A673 (cell line): Measurements from ENCODE around the gene PDCL3. TPM values are rescaled to one million over a fixed set of nuclear protein-coding genes. Genes with fewer than 3 reads are reported as not detected.
A peak's percentile ranks its signal among the peaks of the same experiment; 100 is the strongest.

Experiments
- BruUV-seq: library from RNA; stranded (reverse); fragments of 400-500 nt; replicated peaks from 2 replicates; lab custom pipeline; 2021; lab: Mats Ljungman, UMichigan
- CTCF ChIA-PET: fragments of 300-600 bp; sonication (Branson Sonifier 250); formaldehyde crosslinking; loops from one replicate; lab custom pipeline; 2022; ENCODE audit warnings: antibody characterized with exemption; lab: Charles Lee
- POLR2A ChIA-PET: fragments of 300-600 bp; sonication (Branson Sonifier 250); formaldehyde crosslinking; loops from one replicate; lab custom pipeline; 2022; ENCODE audit warnings: antibody characterized with exemption; ENCODE audit not compliant: low non-redundant PET; lab: Charles Lee
- DNase-seq: peaks from one replicate; pipeline ENCODE4 v3.0.0-alpha.2; 2015; ENCODE audit warnings: low spot score
- H3K27ac ChIP-seq: fragments of 200-600 bp; sonication (generic); 2 replicates; pipeline ENCODE4 v1.5.1; 2016; ENCODE audit warnings: mixed run types, low read depth, mild to moderate bottlenecking, mixed read lengths, antibody characterized with exemption, low read length; ENCODE audit not compliant: poor library complexity, severe bottlenecking
- H3K27me3 ChIP-seq: fragments of 200-600 bp; sonication (generic); replicated peaks from 2 replicates; pipeline ENCODE4 v1.6.1; 2017; ENCODE audit warnings: mixed run types, low read depth, mild to moderate bottlenecking, mixed read lengths, antibody characterized with exemption, low read length; ENCODE audit not compliant: insufficient read depth, poor library complexity
- H3K36me3 ChIP-seq: fragments of 200-600 bp; sonication (generic); 2 replicates; pipeline ENCODE4 v1.6.1; 2016; ENCODE audit warnings: mixed run types, mild to moderate bottlenecking, mixed read lengths, antibody characterized with exemption, low read length; ENCODE audit not compliant: insufficient read depth, poor library complexity, severe bottlenecking
- H3K4me1 ChIP-seq: fragments of 200-600 bp; sonication (generic); 2 replicates; pipeline ENCODE4 v1.6.1; 2017; ENCODE audit warnings: mixed run types, mild to moderate bottlenecking, mixed read lengths, antibody characterized with exemption, low read length; ENCODE audit not compliant: insufficient read depth, poor library complexity, severe bottlenecking
- H3K4me3 ChIP-seq: fragments of 200-600 bp; sonication (generic); 2 replicates; pipeline ENCODE4 v1.5.1; 2016; ENCODE audit warnings: low read depth, mixed run types, mild to moderate bottlenecking, mixed read lengths, low read length; ENCODE audit not compliant: poor library complexity, severe bottlenecking
- H3K9me3 ChIP-seq: fragments of 200-600 bp; sonication (generic); 2 replicates; pipeline ENCODE4 v1.6.1; 2016; ENCODE audit warnings: mixed run types, low read depth, mild to moderate bottlenecking, mixed read lengths, antibody characterized with exemption, low read length; ENCODE audit not compliant: poor library complexity, severe bottlenecking
- CTCF ChIP-seq: fragments of 300-800, 200-600 bp; sonication (generic); conservative IDR thresholded peaks from 2 replicates; pipeline ENCODE4 v1.5.1; 2017; ENCODE audit warnings: low read depth, mild to moderate bottlenecking, antibody characterized with exemption, low read length, moderate library complexity, mixed read lengths
- EZH2 ChIP-seq: fragments of 200-600 bp; sonication (generic); IDR thresholded peaks from 2 replicates; pipeline ENCODE4 v1.6.1; 2017; ENCODE audit warnings: borderline replicate concordance, low read depth, mild to moderate bottlenecking, mixed read lengths, antibody characterized with exemption, low read length; ENCODE audit not compliant: poor library complexity, severe bottlenecking
- intact Hi-C: fragments of 100-400 bp; cut with micrococcal nuclease; formaldehyde crosslinking; loops from one replicate; pipeline ENCODE4 v1.10.0; 2022; ENCODE audit not compliant: unreplicated experiment
- total RNA-seq: library from RNA; stranded (reverse); gene quantifications from 2 replicates; pipeline ENCODE4 v1.2.3, GENCODE V29; 2021

The PDCL3 gene
- total RNA-seq, 1 experiment from 2014 or later, result 37.6 TPM

GRCh38 chr2:100603414-100603813 lies 40.6 kb downstream of the PDCL3 start:
- POLR2A ChIA-PET, result no interaction called here
- no TSS peak for BruUV-seq

DNA sequence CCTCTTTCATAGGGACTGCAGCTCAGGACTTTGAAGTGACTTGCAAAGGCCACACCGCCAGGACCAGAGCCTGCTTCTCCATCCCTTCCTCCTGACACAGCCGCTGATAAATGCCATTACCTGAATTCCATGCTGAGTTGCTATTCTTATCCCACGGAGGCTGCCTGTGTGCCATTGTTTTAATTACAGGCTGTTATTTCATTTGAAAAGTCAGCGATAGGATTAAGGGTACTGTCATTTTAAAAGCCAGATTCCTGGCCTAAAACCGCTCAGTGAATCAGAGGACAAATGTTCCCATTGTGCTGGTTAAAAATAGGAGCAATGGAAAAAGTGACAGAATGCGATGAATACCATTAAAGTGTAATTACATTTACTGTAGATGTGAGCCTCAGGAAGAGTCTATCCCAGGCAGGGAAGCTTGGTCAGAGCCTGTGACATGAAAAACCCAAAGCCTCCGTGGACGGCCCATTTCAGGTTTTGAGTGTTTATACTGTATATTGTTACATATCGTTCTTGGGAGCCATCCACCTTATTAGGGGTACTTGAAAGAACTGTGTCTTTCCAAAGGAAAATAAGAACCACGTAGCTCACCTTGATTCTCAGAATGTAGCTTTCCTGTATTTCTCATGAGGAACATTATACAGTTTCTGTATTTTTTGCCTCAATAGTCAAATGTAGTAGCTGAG lies 41.3 kb downstream of the PDCL3 start:
- no TSS peak for BruUV-seq
- no peak for TF ChIP-seq CTCF
- H3K27me3 ChIP-seq, result no peaks in the 10 kb centered on the region
- no peaks in the 10 kb centered on the region for H3K4me1 ChIP-seq
- ChIA-PET CTCF (no interaction called here), POLR2A (no interaction called here)
- H3K27ac ChIP-seq, result no peak overlapping the region
- no peaks in the 10 kb centered on the region for H3K9me3 ChIP-seq
- H3K36me3 ChIP-seq, result no peaks in the 10 kb centered on the region
- H3K4me3 ChIP-seq, result no peak overlapping the region
- peak; percentile 14 for DNase-seq
- intact Hi-C loops, result no loop called here

More at GRCh38 chr2:100603414-100603813, 40.6 kb downstream of the PDCL3 start:
- H3K4me3 ChIP-seq, result no peak overlapping the region
- intact Hi-C loops, result no loop called here
- no peak for TF ChIP-seq EZH2
- TF ChIP-seq CTCF, result no peak
- H3K27ac ChIP-seq, result no peak overlapping the region
- H3K4me1 ChIP-seq, result no peaks in the 10 kb centered on the region
- no peak for DNase-seq
- CTCF ChIA-PET, result no interaction called here
- H3K36me3 ChIP-seq, result no peaks in the 10 kb centered on the region
- H3K27me3 ChIP-seq, result no peaks in the 10 kb centered on the region
- H3K9me3 ChIP-seq, result no peaks in the 10 kb centered on the region

GRCh38 chr2:100606332-100606725 lies 43.5 kb downstream of the PDCL3 start:
- CTCF ChIA-PET, result interaction anchor here (1.3 kb wide), 1 partner anchor 379 kb away, joined by 3 read pairs; no protein-coding TSS in a partner anchor
- H3K36me3 ChIP-seq, result no peaks in the 10 kb centered on the region
- POLR2A ChIA-PET, result no interaction called here
- no peak overlapping the region for H3K27ac ChIP-seq
- no TSS peak for BruUV-seq
- H3K4me3 ChIP-seq, result no peak overlapping the region
- H3K4me1 ChIP-seq, result no peaks in the 10 kb centered on the region
- H3K9me3 ChIP-seq, result no peaks in the 10 kb centered on the region
- no peak for DNase-seq
- no peak for TF ChIP-seq EZH2
- TF ChIP-seq CTCF, result no peak
- intact Hi-C loops, result loop anchor here (2.0 kb wide), 1 partner anchor 598 kb away; no protein-coding TSS in a partner anchor
- H3K27me3 ChIP-seq, result no peaks in the 10 kb centered on the region
